ENCODE measurements around the gene MICALL2.

GRCh38 chr7:1452205-1452604 lies 7.1 kb downstream of the MICALL2 start:
- TF ChIP-seq CTCF (IDR thresholded peaks at IDR 0.05; ENCODE audit: low read depth, low read length, missing input control) (no peak), TAF1 (conservative IDR thresholded peaks at IDR 0.05) (no peak), ZBTB33 (IDR thresholded peaks at IDR 0.05) (no peak), JUND (IDR thresholded peaks at IDR 0.05) (no peak), HNF4G (IDR thresholded peaks at IDR 0.05) (no peak), EGR1 (IDR thresholded peaks at IDR 0.05; ENCODE audit: low read depth in 2 of 2) (no peak), REST (IDR thresholded peaks at IDR 0.05) (no peak), RAD21 (IDR thresholded peaks at IDR 0.05) (no peak), NR2F2 (IDR thresholded peaks at IDR 0.05) (peak; percentile 69), GABPA (IDR thresholded peaks at IDR 0.05 in 1 of 2, conservative IDR thresholded peaks at IDR 0.05 in 1 of 2) (no peak), YY1 (IDR thresholded peaks at IDR 0.05) (no peak)
- TF ChIP-seq, protein P1, sequence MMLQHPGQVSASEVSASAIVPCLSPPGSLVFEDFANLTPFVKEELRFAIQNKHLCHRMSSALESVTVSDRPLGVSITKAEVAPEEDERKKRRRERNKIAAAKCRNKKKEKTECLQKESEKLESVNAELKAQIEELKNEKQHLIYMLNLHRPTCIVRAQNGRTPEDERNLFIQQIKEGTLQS (IDR thresholded peaks at IDR 0.05) = no peak
- TF ChIP-seq, protein P2, sequence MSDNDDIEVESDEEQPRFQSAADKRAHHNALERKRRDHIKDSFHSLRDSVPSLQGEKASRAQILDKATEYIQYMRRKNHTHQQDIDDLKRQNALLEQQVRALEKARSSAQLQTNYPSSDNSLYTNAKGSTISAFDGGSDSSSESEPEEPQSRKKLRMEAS (IDR thresholded peaks at IDR 0.05) = no peak

Data from liver (tissue), 3 donors.